GM12878 (cell line): ENCODE data around the gene ZFP91. TPM values are rescaled to one million over a fixed set of nuclear protein-coding genes. Genes with fewer than 3 reads are reported as not detected.

Experiments used
- DPF2 ChIP-seq: fragments of 450-650 bp; IDR thresholded peaks from 2 replicates; pipeline ENCODE4 v1.6.1; 2017; ENCODE audit warnings: mild to moderate bottlenecking
- EGR1 ChIP-seq, 2 experiments: IDR thresholded peaks; 1 replicate in 1 of 2; 2 replicates in 1 of 2; pipeline ENCODE4 v1.6.1; 2011 to 2012; ENCODE audit warnings: low read depth in 2 of 2, low read length in 2 of 2, borderline replicate concordance in 1 of 2, mild to moderate bottlenecking in 1 of 2, moderate library complexity in 1 of 2
- LARP7 ChIP-seq: fragments of 450-650 bp; IDR thresholded peaks from 2 replicates; pipeline ENCODE4 v1.6.1; 2017; ENCODE audit warnings: mild to moderate bottlenecking
- MTA3 ChIP-seq: IDR thresholded peaks from 2 replicates; pipeline ENCODE4 v1.6.1; 2012; ENCODE audit warnings: low read length, inconsistent platforms, borderline replicate concordance
- MXI1 ChIP-seq: fragments of 150-350 bp; IDR thresholded peaks from 2 replicates; pipeline ENCODE4 v1.6.1; 2011; ENCODE audit warnings: low read depth, mild to moderate bottlenecking, inconsistent platforms, low read length, improper control_type of control experiment
- MYB ChIP-seq: fragments of 150-350 bp; IDR thresholded peaks from 2 replicates; pipeline ENCODE4 v1.6.1; 2014; ENCODE audit warnings: mild to moderate bottlenecking, low read depth, low read length, borderline replicate concordance
- SMAD5 ChIP-seq: IDR thresholded peaks from 2 replicates; pipeline ENCODE4 v1.6.1; 2016; ENCODE audit warnings: antibody characterized with exemption, low read depth
- polyA plus RNA-seq, 11 experiments: library from polyadenylated mRNA; depleted of rRNA in 4 of 11; unstranded in 6 of 11; stranded (reverse) in 5 of 11; fragments of >200 nt; fragmentation: Nextera tagmentation in 4 of 11; fragmentation: Illumina TruSeq in 1 of 11; extraction: Ambion mirVana in 4 of 11; extraction: Trizol in 1 of 11; gene quantifications; 1 replicate in 1 of 11; 2 replicates in 10 of 11; pipeline versions ENCODE4 v1.2.1 to v1.2.3, GENCODE V29; 2011 to 2016; ENCODE audit warnings: inconsistent platforms in 2 of 11, missing spikeins in 2 of 11, low read depth in 1 of 11
- total RNA-seq, 4 experiments: library from RNA; depleted of rRNA in 3 of 4; stranded (reverse); fragments of >200 nt in 3 of 4; fragmentation: Illumina TruSeq in 1 of 4; extraction: Trizol in 1 of 4; gene quantifications; 2 replicates each; pipeline versions ENCODE4 v1.2.1 to v1.2.3, GENCODE V29; 2013 to 2021
- TF ChIP-seq, protein P1 (sequence below): fragments of 450-650 bp; formaldehyde crosslinking; IDR thresholded peaks from 2 replicates; pipeline ENCODE4 v1.4.0; 2020; ENCODE audit warnings: mild to moderate bottlenecking, moderate library complexity
- TF ChIP-seq, protein P2 (sequence below): fragments of 450-650 bp; IDR thresholded peaks from 2 replicates; pipeline ENCODE4 v1.6.1; 2016; ENCODE audit warnings: mild to moderate bottlenecking

ZFP91 gene
- total and polyA plus RNA-seq, 10 of the 15 experiments (the other 5 are each of a cell fraction or from before 2014, with no cell fraction given), result 12.9 to 54.1 (median 31.7) TPM

DNA sequence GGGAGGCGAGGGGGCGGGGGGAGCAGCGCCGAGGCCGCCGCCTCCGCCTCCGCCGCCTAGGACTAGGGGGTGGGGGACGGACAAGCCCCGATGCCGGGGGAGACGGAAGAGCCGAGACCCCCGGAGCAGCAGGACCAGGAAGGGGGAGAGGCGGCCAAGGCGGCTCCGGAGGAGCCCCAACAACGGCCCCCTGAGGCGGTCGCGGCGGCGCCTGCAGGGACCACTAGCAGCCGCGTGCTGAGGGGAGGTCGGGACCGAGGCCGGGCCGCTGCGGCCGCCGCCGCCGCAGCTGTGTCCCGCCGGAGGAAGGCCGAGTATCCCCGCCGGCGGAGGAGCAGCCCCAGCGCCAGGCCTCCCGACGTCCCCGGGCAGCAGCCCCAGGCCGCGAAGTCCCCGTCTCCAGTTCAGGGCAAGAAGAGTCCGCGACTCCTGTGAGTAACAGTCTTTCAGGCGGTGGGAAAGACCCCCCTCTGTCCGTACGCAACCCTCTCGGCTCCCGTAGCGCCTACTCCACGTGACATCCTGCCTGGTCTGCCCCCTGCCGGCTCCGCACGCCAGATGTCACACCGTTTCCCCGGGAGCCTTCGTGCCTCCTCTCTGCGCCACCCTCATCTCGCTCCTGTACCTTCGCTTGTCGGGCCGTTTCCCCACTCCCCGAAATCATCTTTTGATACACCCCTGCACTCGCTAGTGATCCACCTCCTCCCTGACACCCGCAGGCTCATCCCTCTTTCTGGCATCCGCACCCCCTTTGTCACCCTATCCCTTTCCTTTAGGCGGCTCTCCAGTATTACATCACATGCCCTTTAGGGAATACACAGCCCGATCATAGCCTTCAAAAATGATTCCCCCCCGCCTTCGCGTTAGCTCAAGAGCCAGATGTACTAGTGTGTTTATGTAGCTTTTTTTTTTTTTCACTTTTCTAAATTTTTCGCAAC is 598 bp downstream of the ZFP91 start (continued):
- TF ChIP-seq, protein P1, sequence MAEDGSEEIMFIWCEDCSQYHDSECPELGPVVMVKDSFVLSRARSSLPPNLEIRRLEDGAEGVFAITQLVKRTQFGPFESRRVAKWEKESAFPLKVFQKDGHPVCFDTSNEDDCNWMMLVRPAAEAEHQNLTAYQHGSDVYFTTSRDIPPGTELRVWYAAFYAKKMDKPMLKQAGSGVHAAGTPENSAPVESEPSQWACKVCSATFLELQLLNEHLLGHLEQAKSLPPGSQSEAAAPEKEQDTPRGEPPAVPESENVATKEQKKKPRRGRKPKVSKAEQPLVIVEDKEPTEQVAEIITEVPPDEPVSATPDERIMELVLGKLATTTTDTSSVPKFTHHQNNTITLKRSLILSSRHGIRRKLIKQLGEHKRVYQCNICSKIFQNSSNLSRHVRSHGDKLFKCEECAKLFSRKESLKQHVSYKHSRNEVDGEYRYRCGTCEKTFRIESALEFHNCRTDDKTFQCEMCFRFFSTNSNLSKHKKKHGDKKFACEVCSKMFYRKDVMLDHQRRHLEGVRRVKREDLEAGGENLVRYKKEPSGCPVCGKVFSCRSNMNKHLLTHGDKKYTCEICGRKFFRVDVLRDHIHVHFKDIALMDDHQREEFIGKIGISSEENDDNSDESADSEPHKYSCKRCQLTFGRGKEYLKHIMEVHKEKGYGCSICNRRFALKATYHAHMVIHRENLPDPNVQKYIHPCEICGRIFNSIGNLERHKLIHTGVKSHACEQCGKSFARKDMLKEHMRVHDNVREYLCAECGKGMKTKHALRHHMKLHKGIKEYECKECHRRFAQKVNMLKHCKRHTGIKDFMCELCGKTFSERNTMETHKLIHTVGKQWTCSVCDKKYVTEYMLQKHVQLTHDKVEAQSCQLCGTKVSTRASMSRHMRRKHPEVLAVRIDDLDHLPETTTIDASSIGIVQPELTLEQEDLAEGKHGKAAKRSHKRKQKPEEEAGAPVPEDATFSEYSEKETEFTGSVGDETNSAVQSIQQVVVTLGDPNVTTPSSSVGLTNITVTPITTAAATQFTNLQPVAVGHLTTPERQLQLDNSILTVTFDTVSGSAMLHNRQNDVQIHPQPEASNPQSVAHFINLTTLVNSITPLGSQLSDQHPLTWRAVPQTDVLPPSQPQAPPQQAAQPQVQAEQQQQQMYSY (CRISPR knock-in tag), result no peak
- TF ChIP-seq DPF2 (peak; percentile 92), EGR1 (IDR thresholded peaks at IDR 0.05; ENCODE audit: borderline replicate concordance in 1 of 2, low read depth in 2 of 2, low read length in 2 of 2) (peak in 1 of 2 experiments; percentile 71; a peak in 2 of 3 replicates), MYB (peak; percentile 36; the same call in 1 of the 2 replicates), LARP7 (peak; percentile 99), MTA3 (no peak), SMAD5 (peak; percentile 35; the same call in 1 of the 2 replicates), MXI1 (peak; percentile 98)
- TF ChIP-seq, protein P2, sequence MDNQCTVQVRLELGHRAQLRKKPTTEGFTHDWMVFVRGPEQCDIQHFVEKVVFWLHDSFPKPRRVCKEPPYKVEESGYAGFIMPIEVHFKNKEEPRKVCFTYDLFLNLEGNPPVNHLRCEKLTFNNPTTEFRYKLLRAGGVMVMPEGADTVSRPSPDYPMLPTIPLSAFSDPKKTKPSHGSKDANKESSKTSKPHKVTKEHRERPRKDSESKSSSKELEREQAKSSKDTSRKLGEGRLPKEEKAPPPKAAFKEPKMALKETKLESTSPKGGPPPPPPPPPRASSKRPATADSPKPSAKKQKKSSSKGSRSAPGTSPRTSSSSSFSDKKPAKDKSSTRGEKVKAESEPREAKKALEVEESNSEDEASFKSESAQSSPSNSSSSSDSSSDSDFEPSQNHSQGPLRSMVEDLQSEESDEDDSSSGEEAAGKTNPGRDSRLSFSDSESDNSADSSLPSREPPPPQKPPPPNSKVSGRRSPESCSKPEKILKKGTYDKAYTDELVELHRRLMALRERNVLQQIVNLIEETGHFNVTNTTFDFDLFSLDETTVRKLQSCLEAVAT, result peak; percentile 89
- TF ChIP-seq, all 136 proteins: peak for 76
